ENCODE data around the gene DDOST.

DDOST gene

GRCh38 chr1:20661207-20662109, at the start of gene DDOST:
Gene DDOST (minus strand): TSS chr1:20661369. CDS start chr1:20661350, 19 bp downstream.
- peak; percentile 96 for DNase-seq

GRCh38 chr1:20710469-20711284, 49.5 kb upstream of the DDOST start:
- no peak for DNase-seq

GRCh38 chr1:20709868-20710267, 48.7 kb upstream of the DDOST start:
- no peak for DNase-seq

- no peak for DNase-seq
Observed at GRCh38 chr1:20708891-20709290, 47.7 kb upstream of the DDOST start.

GRCh38 chr1:20708057-20708456, 46.9 kb upstream of the DDOST start:
- no peak for DNase-seq

GRCh38 chr1:20706841-20707240, 45.7 kb upstream of the DDOST start:
- DNase-seq, result no peak

- DNase-seq, result no peak
Observed at GRCh38 chr1:20705203-20705755, 44.1 kb upstream of the DDOST start.

- no peak for DNase-seq
Observed at GRCh38 chr1:20704390-20705202, 43.4 kb upstream of the DDOST start.

- DNase-seq, result no peak
Observed at GRCh38 chr1:20703124-20703756, 42.1 kb upstream of the DDOST start.

GRCh38 chr1:20702416-20702815, 41.2 kb upstream of the DDOST start:
- no peak for DNase-seq

- DNase-seq, result no peak
Observed at GRCh38 chr1:20701847-20702246, 40.7 kb upstream of the DDOST start.

GRCh38 chr1:20701446-20701845, 40.3 kb upstream of the DDOST start:
- no peak for DNase-seq

- DNase-seq, result no peak
Observed at GRCh38 chr1:20700636-20701215, 39.6 kb upstream of the DDOST start.

GRCh38 chr1:20699558-20699957, 38.4 kb upstream of the DDOST start:
- no peak for DNase-seq

GRCh38 chr1:20698195-20698910, 37.2 kb upstream of the DDOST start:
- DNase-seq, result no peak

- DNase-seq, result no peak
Observed at GRCh38 chr1:20697563-20697962, 36.4 kb upstream of the DDOST start.

GRCh38 chr1:20696397-20697333, 35.5 kb upstream of the DDOST start:
- peak; percentile 69 to 76 for DNase-seq

- no peak for DNase-seq
Observed at GRCh38 chr1:20695515-20695914, 34.3 kb upstream of the DDOST start.

GRCh38 chr1:20693623-20694022, 32.5 kb upstream of the DDOST start:
- no peak for DNase-seq

- DNase-seq, result no peak
Observed at GRCh38 chr1:20691872-20692271, 30.7 kb upstream of the DDOST start.
